A673 (cell line): ENCODE measurements around the gene ZDHHC4. TPM values are rescaled to one million over a fixed set of nuclear protein-coding genes. Genes with fewer than 3 reads are reported as not detected.

ENCODE experiments used
- BruUV-seq: library from RNA; stranded (reverse); fragments of 400-500 nt; replicated peaks from 2 replicates; lab custom pipeline; 2021; lab: Mats Ljungman, UMichigan
- CTCF ChIA-PET: fragments of 300-600 bp; sonication (Branson Sonifier 250); formaldehyde crosslinking; loops from one replicate; lab custom pipeline; 2022; ENCODE audit warnings: antibody characterized with exemption; lab: Charles Lee
- POLR2A ChIA-PET: fragments of 300-600 bp; sonication (Branson Sonifier 250); formaldehyde crosslinking; loops from one replicate; lab custom pipeline; 2022; ENCODE audit warnings: antibody characterized with exemption; ENCODE audit not compliant: low non-redundant PET; lab: Charles Lee
- DNase-seq: peaks from one replicate; pipeline ENCODE4 v3.0.0-alpha.2; 2015; ENCODE audit warnings: low spot score
- H3K27ac ChIP-seq: fragments of 200-600 bp; sonication (generic); 2 replicates; pipeline ENCODE4 v1.5.1; 2016; ENCODE audit warnings: mixed run types, low read depth, mild to moderate bottlenecking, mixed read lengths, antibody characterized with exemption, low read length; ENCODE audit not compliant: poor library complexity, severe bottlenecking
- H3K27me3 ChIP-seq: fragments of 200-600 bp; sonication (generic); replicated peaks from 2 replicates; pipeline ENCODE4 v1.6.1; 2017; ENCODE audit warnings: mixed run types, low read depth, mild to moderate bottlenecking, mixed read lengths, antibody characterized with exemption, low read length; ENCODE audit not compliant: insufficient read depth, poor library complexity
- H3K36me3 ChIP-seq: fragments of 200-600 bp; sonication (generic); 2 replicates; pipeline ENCODE4 v1.6.1; 2016; ENCODE audit warnings: mixed run types, mild to moderate bottlenecking, mixed read lengths, antibody characterized with exemption, low read length; ENCODE audit not compliant: insufficient read depth, poor library complexity, severe bottlenecking
- H3K4me1 ChIP-seq: fragments of 200-600 bp; sonication (generic); 2 replicates; pipeline ENCODE4 v1.6.1; 2017; ENCODE audit warnings: mixed run types, mild to moderate bottlenecking, mixed read lengths, antibody characterized with exemption, low read length; ENCODE audit not compliant: insufficient read depth, poor library complexity, severe bottlenecking
- H3K4me3 ChIP-seq: fragments of 200-600 bp; sonication (generic); 2 replicates; pipeline ENCODE4 v1.5.1; 2016; ENCODE audit warnings: low read depth, mixed run types, mild to moderate bottlenecking, mixed read lengths, low read length; ENCODE audit not compliant: poor library complexity, severe bottlenecking
- H3K9me3 ChIP-seq: fragments of 200-600 bp; sonication (generic); 2 replicates; pipeline ENCODE4 v1.6.1; 2016; ENCODE audit warnings: mixed run types, low read depth, mild to moderate bottlenecking, mixed read lengths, antibody characterized with exemption, low read length; ENCODE audit not compliant: poor library complexity, severe bottlenecking
- EZH2 ChIP-seq: fragments of 200-600 bp; sonication (generic); IDR thresholded peaks from 2 replicates; pipeline ENCODE4 v1.6.1; 2017; ENCODE audit warnings: borderline replicate concordance, low read depth, mild to moderate bottlenecking, mixed read lengths, antibody characterized with exemption, low read length; ENCODE audit not compliant: poor library complexity, severe bottlenecking
- intact Hi-C: fragments of 100-400 bp; cut with micrococcal nuclease; formaldehyde crosslinking; loops from one replicate; pipeline ENCODE4 v1.10.0; 2022; ENCODE audit not compliant: unreplicated experiment
- total RNA-seq: library from RNA; stranded (reverse); gene quantifications from 2 replicates; pipeline ENCODE4 v1.2.3, GENCODE V29; 2021
- TF ChIP-seq, protein P1 (sequence below): fragments of 300-800, 200-600 bp; sonication (generic); conservative IDR thresholded peaks from 2 replicates; pipeline ENCODE4 v1.5.1; 2017; ENCODE audit warnings: low read depth, mild to moderate bottlenecking, antibody characterized with exemption, low read length, moderate library complexity, mixed read lengths

Gene ZDHHC4
- total RNA-seq, 1 experiment from 2014 or later: 72.4 TPM

DNA sequence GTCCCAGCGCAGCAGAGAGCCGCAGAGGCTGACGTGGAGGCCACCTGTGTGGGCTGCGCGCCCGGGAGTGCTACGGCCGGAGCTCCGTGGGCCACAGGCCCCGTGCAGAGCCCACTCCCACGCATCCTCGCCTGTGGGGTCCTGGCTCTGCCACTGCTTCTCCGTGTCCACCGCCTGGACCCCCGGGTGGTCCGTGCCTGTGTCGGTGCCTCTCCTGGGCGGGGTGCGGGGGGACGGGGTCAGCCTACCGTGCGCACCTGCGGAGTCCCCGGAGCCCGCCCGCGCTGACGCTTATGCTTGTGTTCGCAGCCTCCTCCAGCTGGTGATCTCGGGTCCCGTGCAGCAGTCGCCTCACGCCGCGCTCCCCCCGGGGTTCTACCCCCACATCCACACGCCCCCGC is 30.4 kb downstream of the ZDHHC4 start:
- Histone ChIP-seq H3K27me3 (no peaks in the 10 kb centered on the region), H3K4me3 (no peak overlapping the region), H3K4me1 (no peaks in the 10 kb centered on the region), H3K9me3 (no peaks in the 10 kb centered on the region), H3K27ac (no peak overlapping the region), H3K36me3 (peaks cover 9% of the 10 kb centered on the region)
- TF ChIP-seq EZH2: no peak
- TF ChIP-seq, protein P1, sequence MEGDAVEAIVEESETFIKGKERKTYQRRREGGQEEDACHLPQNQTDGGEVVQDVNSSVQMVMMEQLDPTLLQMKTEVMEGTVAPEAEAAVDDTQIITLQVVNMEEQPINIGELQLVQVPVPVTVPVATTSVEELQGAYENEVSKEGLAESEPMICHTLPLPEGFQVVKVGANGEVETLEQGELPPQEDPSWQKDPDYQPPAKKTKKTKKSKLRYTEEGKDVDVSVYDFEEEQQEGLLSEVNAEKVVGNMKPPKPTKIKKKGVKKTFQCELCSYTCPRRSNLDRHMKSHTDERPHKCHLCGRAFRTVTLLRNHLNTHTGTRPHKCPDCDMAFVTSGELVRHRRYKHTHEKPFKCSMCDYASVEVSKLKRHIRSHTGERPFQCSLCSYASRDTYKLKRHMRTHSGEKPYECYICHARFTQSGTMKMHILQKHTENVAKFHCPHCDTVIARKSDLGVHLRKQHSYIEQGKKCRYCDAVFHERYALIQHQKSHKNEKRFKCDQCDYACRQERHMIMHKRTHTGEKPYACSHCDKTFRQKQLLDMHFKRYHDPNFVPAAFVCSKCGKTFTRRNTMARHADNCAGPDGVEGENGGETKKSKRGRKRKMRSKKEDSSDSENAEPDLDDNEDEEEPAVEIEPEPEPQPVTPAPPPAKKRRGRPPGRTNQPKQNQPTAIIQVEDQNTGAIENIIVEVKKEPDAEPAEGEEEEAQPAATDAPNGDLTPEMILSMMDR: no peak
- CTCF ChIA-PET: no interaction called here
- POLR2A ChIA-PET: no interaction called here
- intact Hi-C loops: no loop called here
- DNase-seq: no peak
- BruUV-seq: no TSS peak

DNA sequence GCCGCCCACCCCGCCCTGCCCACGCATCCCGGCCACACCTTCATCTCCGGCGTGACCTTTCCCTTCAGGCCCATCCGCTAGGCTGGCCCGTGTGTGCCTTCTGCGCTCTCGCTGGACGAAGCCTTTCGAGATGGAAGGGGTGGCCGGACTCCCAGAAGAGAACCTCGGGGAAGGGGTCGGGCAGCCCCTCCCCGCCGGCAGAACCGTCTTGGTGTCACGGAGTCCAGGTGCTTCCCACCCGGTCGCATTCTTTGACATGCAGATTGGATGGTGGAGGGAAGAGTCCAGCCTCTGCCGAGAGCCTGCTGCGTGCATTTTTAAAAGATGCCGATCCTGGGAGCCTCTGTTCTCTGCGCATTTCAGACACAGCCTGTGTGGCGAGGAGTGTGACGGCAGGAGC is 30.8 kb downstream of the ZDHHC4 start:
- Histone ChIP-seq H3K4me3 (no peak overlapping the region), H3K27ac (no peak overlapping the region), H3K36me3 (peaks cover 4% of the 10 kb centered on the region), H3K9me3 (no peaks in the 10 kb centered on the region), H3K27me3 (no peaks in the 10 kb centered on the region), H3K4me1 (no peaks in the 10 kb centered on the region)
- TF ChIP-seq EZH2: no peak
- TF ChIP-seq, protein P1: no peak
- ChIA-PET POLR2A (no interaction called here), CTCF (no interaction called here)
- DNase-seq: no peak
- intact Hi-C loops: no loop called here
- BruUV-seq: no TSS peak

DNA sequence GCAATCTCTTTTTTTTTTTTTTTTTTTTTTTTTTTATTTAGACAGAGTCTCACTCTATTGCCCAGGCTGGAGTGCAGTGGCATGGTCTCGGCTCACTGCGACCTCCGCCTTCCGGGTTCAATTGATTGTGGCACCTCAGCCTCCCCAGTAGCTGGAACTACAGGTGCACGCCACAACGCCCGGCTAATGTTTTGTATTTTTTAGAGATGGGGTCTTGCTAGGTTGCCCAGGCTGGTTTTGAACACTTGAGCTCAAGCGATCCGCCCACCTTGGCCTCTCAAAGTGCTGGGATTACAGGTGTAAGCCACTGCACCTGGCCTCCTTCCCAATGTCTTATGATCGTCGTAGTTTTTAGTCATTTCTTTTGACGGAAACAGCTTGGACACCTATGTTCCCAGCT is 31.5 kb downstream of the ZDHHC4 start:
- Histone ChIP-seq H3K9me3 (no peaks in the 10 kb centered on the region), H3K4me3 (no peak overlapping the region), H3K27me3 (no peaks in the 10 kb centered on the region), H3K36me3 (peaks cover 4% of the 10 kb centered on the region), H3K4me1 (no peaks in the 10 kb centered on the region), H3K27ac (no peak overlapping the region)
- intact Hi-C loops: no loop called here
- no peak for DNase-seq
- no peak for TF ChIP-seq EZH2
- TF ChIP-seq, protein P1: no peak
- BruUV-seq: no TSS peak
- ChIA-PET POLR2A (interaction anchor here (0.6 kb wide), 1 partner anchor 249 kb away, joined by 3 read pairs; no protein-coding TSS in a partner anchor), CTCF (no interaction called here)
